DMS79 treated with DMSO at 0.1 percent for 48 hours (cell line): ENCODE measurements around the gene ARMC5.
"Not testable (repeated sequence)": the region's sequence is repeated elsewhere in the genome, so short reads cannot be mapped to it uniquely, and the experiment has no call there.

Experiments used
- DNase-seq: peaks from one replicate; lab custom pipeline; 2025; lab: John Stamatoyannopoulos, UW

ARMC5 gene

DNA sequence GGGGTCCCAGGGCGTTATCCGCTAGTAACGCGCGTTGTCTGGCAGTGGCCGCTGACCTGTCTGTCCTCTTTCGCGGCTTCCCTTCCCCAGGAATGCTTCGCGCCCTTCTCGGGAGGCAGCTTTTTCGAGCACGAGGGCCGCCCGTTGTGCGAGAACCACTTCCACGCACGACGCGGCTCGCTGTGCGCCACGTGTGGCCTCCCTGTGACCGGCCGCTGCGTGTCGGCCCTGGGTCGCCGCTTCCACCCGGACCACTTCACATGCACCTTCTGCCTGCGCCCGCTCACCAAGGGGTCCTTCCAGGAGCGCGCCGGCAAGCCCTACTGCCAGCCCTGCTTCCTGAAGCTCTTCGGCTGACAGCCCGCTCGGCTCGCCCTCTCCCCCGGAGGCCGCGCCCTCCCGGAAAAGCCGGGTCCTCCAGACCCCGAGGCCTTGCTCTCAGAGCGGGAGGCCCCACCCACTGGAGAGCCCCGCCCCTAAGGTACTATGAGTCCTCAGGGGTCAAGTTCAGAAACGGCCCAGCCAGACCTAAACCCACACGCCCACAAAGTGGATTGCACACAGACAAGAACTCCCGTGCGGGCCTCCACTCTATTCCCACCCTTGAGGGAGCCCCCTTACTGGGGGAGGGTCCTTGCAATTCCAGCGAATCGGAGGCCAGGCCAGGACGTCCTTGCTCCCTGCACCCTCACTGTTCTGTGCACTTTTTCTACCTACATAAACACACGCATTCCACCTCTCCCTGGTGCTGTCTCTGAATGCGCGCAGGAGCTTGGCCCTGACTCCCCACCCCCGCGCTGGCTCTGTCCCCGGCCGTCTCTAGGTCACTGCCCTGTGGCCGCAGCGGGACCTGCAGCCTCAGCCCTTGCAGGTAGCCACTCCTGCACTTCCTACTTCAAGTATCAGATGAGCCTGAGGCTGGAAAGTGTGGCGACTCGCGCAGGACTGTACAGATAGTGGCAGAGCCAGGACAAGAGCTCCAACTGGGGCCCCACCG is 18.2 kb downstream of the ARMC5 start:
- no peak for DNase-seq

- no peak for DNase-seq
Observed at GRCh38 chr16:31478956-31479355, 19.7 kb downstream of the ARMC5 start.

GRCh38 chr16:31479751-31480150 is 20.4 kb downstream of the ARMC5 start:
- DNase-seq, result no peak

- DNase-seq, result no peak
Observed at GRCh38 chr16:31480851-31481536, 21.7 kb downstream of the ARMC5 start.

DNA sequence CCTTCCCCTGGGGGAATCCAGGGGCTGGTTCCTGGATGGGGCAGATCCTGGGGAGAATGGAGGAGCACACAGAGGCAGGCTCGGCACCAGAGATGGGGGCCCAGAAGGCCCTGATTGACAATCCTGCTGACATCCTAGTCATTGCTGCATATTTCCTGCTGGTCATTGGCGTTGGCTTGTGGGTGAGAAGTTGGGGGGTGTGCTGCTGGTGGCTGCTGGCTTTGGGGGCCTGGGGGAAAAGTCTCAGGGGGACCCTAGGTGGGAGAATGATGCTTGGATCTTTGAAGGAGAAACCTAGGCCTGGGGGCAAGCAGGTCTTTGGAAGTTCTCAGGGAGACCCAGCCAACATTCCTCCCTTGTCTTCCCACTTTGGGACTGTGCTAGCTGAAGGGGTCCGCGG is 23.8 kb downstream of the ARMC5 start, which contains the start of gene SLC5A2:
SLC5A2 (plus strand) TSS at position 43 of the 400 bp plus-strand sequence; CDS start at position 57, 14 bp downstream.
- no peak for DNase-seq

DNA sequence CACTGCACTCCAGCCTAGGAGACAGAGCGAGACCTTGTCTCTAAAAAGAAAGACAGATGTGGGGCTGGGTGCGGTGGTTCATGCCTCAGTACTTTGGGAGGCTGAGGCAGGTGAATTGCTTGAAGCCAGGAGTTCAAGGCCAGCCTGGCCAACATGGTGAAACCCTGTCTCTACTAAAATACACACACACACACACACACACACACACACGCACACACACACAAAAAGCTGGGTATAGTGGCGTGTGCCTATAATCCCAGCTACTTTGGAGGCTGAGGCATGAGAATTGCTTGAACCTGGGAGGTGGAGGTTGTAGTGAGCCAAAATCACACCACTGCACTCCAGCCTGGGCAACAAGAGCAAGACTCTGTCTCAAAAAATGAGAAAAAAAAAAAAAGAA is 24.7 kb downstream of the ARMC5 start:
- not testable (repeated sequence) for DNase-seq

- DNase-seq, result no peak
Observed at GRCh38 chr16:31484491-31485171, 25.3 kb downstream of the ARMC5 start.

DNA sequence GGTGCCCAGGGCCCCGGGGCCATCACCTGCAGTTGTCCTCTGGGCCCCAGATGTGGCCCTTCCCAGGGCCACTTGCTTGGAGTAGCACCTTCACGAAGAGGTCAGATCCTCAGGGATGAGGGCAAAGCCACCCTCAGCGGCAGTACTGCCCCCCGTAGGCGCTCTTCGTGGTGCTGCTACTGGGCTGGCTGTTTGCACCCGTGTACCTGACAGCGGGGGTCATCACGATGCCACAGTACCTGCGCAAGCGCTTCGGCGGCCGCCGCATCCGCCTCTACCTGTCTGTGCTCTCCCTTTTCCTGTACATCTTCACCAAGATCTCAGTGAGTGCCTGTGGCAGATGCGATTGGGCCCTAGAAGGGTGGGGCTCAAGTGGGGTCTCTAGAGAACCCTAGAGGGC is 26.3 kb downstream of the ARMC5 start:
- DNase-seq, result no peak

GRCh38 chr16:31486045-31486444 is 26.7 kb downstream of the ARMC5 start:
- no peak for DNase-seq

- peak; percentile 20 for DNase-seq
Observed at GRCh38 chr16:31487071-31487719, 27.9 kb downstream of the ARMC5 start.

DNA sequence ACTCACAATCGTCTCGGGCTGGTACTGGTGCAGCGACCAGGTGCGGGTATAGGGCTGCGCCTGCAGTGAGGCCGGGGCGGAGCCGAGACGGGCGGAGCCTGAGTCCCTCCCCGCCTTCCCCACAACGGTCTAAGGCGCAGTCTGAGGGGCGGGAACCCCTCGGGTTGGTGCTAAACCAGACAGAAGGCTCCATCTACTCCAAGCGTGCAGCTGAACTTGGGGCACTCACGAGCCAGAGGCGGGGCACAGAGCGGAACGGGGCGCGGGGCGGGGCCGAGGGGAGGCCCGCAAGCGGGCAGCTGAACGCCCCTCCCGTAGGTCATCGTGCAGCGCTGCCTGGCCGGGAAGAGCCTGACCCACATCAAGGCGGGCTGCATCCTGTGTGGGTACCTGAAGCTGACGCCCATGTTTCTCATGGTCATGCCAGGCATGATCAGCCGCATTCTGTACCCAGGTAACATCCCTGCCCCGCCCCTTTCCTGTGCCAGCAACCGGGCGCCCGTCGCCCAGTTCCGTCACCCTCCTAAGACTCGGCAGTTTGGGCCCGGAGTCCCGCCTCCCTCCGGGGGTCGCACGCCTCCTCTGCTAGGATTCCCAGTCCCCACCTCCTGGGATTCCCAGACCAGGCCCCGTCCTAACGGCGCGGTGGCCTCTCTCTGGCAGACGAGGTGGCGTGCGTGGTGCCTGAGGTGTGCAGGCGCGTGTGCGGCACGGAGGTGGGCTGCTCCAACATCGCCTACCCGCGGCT is 28.6 kb downstream of the ARMC5 start:
- peak; percentile 85 for DNase-seq

GRCh38 chr16:31488468-31489297 is 29.4 kb downstream of the ARMC5 start:
- peak; percentile 45 for DNase-seq

- no peak for DNase-seq
Observed at GRCh38 chr16:31489298-31489564, 29.9 kb downstream of the ARMC5 start.

DNA sequence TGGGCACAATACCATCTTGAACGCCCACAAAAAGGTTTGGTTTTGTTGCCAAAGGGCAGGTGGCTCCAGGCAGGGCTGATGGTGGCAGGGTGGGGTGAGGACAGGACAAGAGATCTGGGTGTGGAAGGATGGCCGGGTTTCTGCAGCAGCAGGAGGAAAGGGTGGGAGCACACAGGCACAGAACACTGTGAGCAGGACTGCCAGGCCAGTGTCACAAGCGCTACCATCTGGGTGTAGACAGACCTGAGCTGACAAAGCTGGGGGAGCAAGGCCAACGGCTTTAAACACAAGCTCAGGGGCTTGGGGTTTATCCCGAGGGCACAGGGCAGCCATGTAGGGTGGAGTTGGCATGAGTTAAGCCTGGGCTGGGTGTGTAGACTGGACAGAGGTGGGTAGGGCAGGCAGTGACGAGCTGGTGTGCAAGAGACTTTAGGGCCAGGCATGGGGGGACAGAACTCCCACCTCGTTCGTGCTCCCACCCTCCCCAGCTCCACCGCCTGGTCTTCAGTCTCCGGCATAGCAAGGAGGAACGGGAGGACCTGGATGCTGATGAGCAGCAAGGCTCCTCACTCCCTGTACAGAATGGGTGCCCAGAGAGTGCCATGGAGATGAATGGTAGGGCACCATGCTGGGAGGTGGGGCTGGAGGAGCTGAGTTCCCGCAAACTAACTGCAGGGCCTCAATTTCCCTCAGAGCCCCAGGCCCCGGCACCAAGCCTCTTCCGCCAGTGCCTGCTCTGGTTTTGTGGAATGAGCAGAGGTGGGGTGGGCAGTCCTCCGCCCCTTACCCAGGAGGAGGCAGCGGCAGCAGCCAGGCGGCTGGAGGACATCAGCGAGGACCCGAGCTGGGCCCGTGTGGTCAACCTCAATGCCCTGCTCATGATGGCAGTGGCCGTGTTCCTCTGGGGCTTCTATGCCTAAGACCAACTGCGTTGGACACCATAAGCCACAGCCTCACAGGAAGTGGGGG is 30.6 kb downstream of the ARMC5 start:
- DNase-seq, result no peak

DNA sequence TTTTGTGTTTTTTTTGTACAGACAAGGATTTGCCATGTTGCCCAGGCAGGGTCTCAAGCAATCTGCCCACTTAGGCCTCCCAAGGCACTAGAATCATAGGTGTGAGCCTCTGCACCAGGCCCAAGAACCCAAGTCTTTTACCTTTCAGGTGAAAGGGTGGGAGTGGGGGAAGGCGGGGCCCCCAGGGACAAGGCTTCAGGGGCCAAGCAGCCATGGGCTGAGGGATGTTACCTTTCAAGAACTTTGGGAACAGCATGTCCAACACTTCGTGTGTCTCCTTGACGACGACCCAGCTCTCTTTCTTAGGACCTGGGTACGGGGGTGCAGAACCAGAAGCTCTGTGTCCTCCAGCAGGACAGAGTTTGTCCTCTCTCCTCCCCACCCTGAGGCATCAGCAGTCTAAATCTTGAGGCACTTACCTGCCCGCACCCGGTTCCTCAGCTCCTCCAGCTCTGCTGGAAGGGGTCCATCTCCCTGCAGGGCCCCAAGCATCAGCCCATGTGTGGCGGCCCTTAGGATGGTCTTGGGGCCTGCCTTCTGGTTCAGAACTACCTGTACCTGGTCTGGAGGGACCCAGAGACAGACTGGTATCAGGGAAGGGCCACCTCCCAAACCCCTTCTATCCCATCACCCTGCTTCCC is 32.6 kb downstream of the ARMC5 start:
- no peak for DNase-seq

DNA sequence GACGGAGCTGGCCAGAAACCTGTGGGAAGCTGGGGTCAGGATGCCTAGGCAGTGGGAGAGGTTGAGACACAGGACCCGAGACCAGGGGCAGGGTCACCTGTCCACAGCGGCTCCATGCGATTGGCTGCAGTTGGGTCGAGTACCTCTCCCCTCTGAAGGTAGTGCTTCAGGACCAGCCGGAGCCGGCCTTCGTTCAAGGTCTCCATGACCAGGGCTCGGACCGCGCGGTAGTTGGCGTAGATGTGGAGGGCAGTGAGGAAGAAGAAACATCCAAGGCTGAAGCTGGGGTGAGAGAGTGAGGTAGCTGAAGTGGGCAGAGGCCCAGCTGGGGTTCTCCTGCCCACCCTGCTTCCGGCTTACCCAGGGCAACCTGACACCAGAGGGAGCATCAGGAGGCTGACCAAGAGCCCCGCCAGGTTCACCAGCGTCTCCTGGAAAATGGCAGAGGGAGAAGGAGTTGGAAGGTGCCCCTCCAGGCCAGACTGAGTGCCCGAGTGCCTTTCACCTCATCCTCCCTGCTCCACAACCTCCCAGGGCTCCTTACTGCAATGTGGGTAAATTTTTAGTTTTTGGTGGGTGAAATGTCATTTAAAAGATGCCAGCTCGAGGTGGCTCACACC is 34.3 kb downstream of the ARMC5 start:
- DNase-seq, result no peak

- DNase-seq, result no peak
Observed at GRCh38 chr16:31496670-31497069, 37.4 kb downstream of the ARMC5 start.

DNA sequence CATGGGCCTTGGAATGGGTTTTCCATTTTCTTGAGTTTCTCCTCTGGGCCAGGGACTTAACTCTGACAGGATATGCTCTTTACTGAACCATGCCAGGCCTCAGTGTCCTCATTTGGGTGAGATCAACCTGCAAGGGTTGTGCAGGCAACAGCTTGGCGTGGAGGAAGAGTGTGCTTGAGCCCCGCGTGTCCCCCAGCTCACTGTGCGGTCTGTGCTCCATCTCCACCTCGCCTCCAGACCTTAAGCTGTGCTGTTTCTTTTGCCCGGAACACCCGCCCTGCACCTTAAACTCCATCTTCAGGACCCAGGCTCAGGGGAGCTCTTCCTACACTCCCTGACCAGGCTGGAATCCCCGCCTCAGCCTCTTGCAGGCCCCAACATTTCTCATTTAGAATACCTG is 39.2 kb downstream of the ARMC5 start:
- DNase-seq, result no peak
